Cardiac muscle cell (in vitro differentiated cells and primary cell): ENCODE data around the gene OPA1. TPM values are rescaled to one million over a fixed set of nuclear protein-coding genes. Genes with fewer than 3 reads are reported as not detected.
A peak's percentile ranks its signal among the peaks of the same experiment; 100 is the strongest.

Experiments used
- DNase-seq, 2 donors: peaks; one replicate each; pipeline versions ENCODE4 v3.0.0 to v3.0.0-alpha.2; 2010 to 2017; ENCODE audit warnings: low read depth in 1 of 2, low spot score in 1 of 2
- H3K27ac ChIP-seq: fragments of 200-600 bp; sonication (generic); 2 replicates; pipeline ENCODE4 v1.5.1; 2016
- H3K27me3 ChIP-seq: fragments of 200-600 bp; sonication (generic); 2 replicates; pipeline ENCODE4 v1.6.0; 2016; ENCODE audit warnings: control low read depth
- H3K36me3 ChIP-seq: fragments of 200-600 bp; sonication (generic); 2 replicates; pipeline ENCODE4 v1.5.1; 2016; ENCODE audit warnings: control low read depth
- H3K4me1 ChIP-seq: fragments of 200-600 bp; sonication (generic); 2 replicates; pipeline ENCODE4 v1.8.1; 2017; ENCODE audit warnings: low read depth, mild to moderate bottlenecking, mixed run types
- H3K4me3 ChIP-seq: fragments of 200-600 bp; sonication (generic); 2 replicates; pipeline ENCODE4 v1.5.1; 2016; ENCODE audit warnings: mild to moderate bottlenecking
- H3K9me3 ChIP-seq: fragments of 200-600 bp; sonication (generic); 2 replicates; pipeline ENCODE4 v1.5.1; 2017; ENCODE audit warnings: low read depth, mild to moderate bottlenecking, control low read depth
- CTCF ChIP-seq: IDR thresholded peaks from 2 replicates; pipeline ENCODE4 v1.5.1; 2012; ENCODE audit warnings: low read depth, mild to moderate bottlenecking, low read length
- polyA plus RNA-seq: library from polyadenylated mRNA; unstranded; fragments of >200 nt; fragmentation: Nextera tagmentation; extraction: Ambion mirVana; gene quantifications from 2 replicates; pipeline ENCODE4 v1.2.1, GENCODE V29; 2016
- total RNA-seq: library from RNA; depleted of rRNA; stranded (reverse); fragments of >200 nt; gene quantifications from 2 replicates; pipeline ENCODE4 v1.2.3, GENCODE V29; 2016

Gene OPA1
- total and polyA plus RNA-seq, 2 experiments from 2014 or later: 26.6 to 54.4 TPM

GRCh38 chr3:193660698-193661411 lies 67.8 kb downstream of the OPA1 start:
- Histone ChIP-seq H3K36me3 (peaks cover 25% of the 10 kb centered on the region), H3K27ac (no peak overlapping the region), H3K4me3 (no peak overlapping the region)

GRCh38 chr3:193662757-193663322 lies 69.8 kb downstream of the OPA1 start:
- H3K27ac ChIP-seq: no peak overlapping the region
- peaks cover 39% of the 10 kb centered on the region for H3K36me3 ChIP-seq
- peak in 1 of 2 donors; percentile 83 for DNase-seq
- no peak for TF ChIP-seq CTCF
- no peaks in the 10 kb centered on the region for H3K27me3 ChIP-seq
- H3K9me3 ChIP-seq: no peaks in the 10 kb centered on the region
- no peaks in the 10 kb centered on the region for H3K4me1 ChIP-seq
- no peak overlapping the region for H3K4me3 ChIP-seq

More at GRCh38 chr3:193660698-193661411, 67.8 kb downstream of the OPA1 start:
- Histone ChIP-seq H3K27me3 (no peaks in the 10 kb centered on the region), H3K9me3 (no peaks in the 10 kb centered on the region), H3K4me1 (peaks cover 18% of the 10 kb centered on the region)
- TF ChIP-seq CTCF: no peak
- no peak for DNase-seq

- DNase-seq: peak; percentile 14 to 61
- Histone ChIP-seq H3K9me3 (no peaks in the 10 kb centered on the region), H3K27me3 (no peaks in the 10 kb centered on the region), H3K36me3 (peaks cover 28% of the 10 kb centered on the region), H3K4me3 (no peak overlapping the region), H3K4me1 (no peaks in the 10 kb centered on the region), H3K27ac (no peak overlapping the region)
- TF ChIP-seq CTCF: peak; percentile 42
These were observed 72.5 kb downstream of the OPA1 start for GRCh38 chr3:193665370-193665989.

GRCh38 chr3:193673845-193674244 lies 80.8 kb downstream of the OPA1 start:
- H3K4me1 ChIP-seq: no peaks in the 10 kb centered on the region
- no peaks in the 10 kb centered on the region for H3K9me3 ChIP-seq
- H3K36me3 ChIP-seq: no peaks in the 10 kb centered on the region
- no peak overlapping the region for H3K27ac ChIP-seq
- DNase-seq: no peak
- no peak for TF ChIP-seq CTCF
- H3K27me3 ChIP-seq: no peaks in the 10 kb centered on the region
- no peak overlapping the region for H3K4me3 ChIP-seq

- no peaks in the 10 kb centered on the region for H3K27me3 ChIP-seq
- DNase-seq: no peak
- TF ChIP-seq CTCF: no peak
- no peak overlapping the region for H3K27ac ChIP-seq
- H3K36me3 ChIP-seq: no peaks in the 10 kb centered on the region
- no peak overlapping the region for H3K4me3 ChIP-seq
- H3K9me3 ChIP-seq: no peaks in the 10 kb centered on the region
- H3K4me1 ChIP-seq: no peaks in the 10 kb centered on the region
These were observed 81.7 kb downstream of the OPA1 start for GRCh38 chr3:193674714-193675113.
